Measurements from ENCODE around the gene ARL5C.

- TF ChIP-seq CTCF (IDR thresholded peaks at IDR 0.05; ENCODE audit: low read depth, low read length, poor library complexity, severe bottlenecking), result no peak
- no peak for TF ChIP-seq EZH2phosphoT487 (IDR thresholded peaks at IDR 0.05; ENCODE audit: borderline replicate concordance, low read length)
Observed at GRCh38 chr17:39200957-39201510, 35.1 kb upstream of the ARL5C start.

Data from DOHH2 (cell line).